ENCODE measurements around the gene ASTN2. TPM values are rescaled to one million over a fixed set of nuclear protein-coding genes. Genes with fewer than 3 reads are reported as not detected.
"Not testable (repeated sequence)": the region's sequence is repeated elsewhere in the genome, so short reads cannot be mapped to it uniquely, and the experiment has no call there.

The ASTN2 gene
- total and polyA plus RNA-seq, 3 donors from 2014 or later: 55.7 to 157 (median 117) TPM

DNA sequence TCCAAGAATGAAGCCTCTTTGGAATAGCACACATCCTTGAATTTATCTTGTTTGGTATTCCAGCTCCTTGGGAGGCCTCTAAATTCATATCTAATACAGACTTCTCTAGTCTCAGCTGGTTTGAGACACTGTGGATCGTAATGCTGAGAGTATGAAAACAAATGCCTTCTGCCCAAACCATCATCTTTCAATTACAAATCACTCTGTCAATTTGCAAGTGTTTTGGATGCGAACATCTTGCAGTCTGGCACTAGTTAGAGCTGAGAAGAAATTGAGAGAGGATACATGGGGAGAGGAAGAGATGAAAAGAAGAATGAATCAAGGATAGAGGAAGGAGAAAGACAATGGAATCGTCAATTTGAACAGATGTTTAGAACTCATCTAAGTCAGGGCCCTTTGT is 342.6 kb downstream of the ASTN2 start:
- WGBS, 2 donors: 68 to 97% methylated on average over 3 of the region's 3 CpGs

DNA sequence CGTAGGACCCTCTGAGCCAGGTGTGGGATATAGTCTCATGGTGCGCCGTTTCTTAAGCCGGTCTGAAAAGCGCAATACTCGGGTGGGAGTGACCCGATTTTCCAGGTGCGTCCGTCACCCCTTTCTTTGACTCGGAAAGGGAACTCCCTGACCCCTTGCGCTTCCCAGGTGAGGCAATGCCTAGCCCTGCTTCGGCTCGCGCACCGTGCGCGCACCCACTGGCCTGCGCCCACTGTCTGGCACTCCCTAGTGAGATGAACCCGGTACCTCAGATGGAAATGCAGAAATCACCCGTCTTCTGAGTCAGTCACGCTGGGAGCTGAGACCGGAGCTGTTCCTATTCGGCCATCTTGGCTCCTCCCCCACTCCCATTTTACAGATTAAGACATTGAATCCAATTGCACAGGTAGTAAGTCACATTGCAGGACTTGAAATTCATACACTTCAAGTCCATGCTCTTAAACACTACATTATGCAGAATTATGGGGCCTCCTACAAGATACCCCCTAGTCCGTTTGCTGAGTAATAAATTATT is 343.1 kb downstream of the ASTN2 start:
- H3K4me1 ChIP-seq; H3K9me3 ChIP-seq; DNase-seq; intact Hi-C loops (cut with DNase I; ENCODE audit: low total_unique reads); H3K36me3 ChIP-seq (ENCODE audit: low read depth, missing control alignments); H3K27me3 ChIP-seq; H3K27ac ChIP-seq; H3K4me3 ChIP-seq: not testable (repeated sequence)
- 78 to 83% methylated on average over 18 to 24 of the region's 24 CpGs for WGBS, 2 donors

More for the DNA sequence above, 342.6 kb downstream of the ASTN2 start:
- Histone ChIP-seq H3K9me3 (no peaks in the 10 kb centered on the region), H3K27ac (no peak overlapping the region), H3K4me1 (no peaks in the 10 kb centered on the region), H3K4me3 (no peak overlapping the region), H3K27me3 (no peaks in the 10 kb centered on the region), H3K36me3 (ENCODE audit: low read depth, missing control alignments) (no peaks in the 10 kb centered on the region)
- DNase-seq: no peak
- TF ChIP-seq CTCF (IDR thresholded peaks at IDR 0.05) (no peak), POLR2A (IDR thresholded peaks at IDR 0.05) (no peak)
- intact Hi-C loops (cut with DNase I; ENCODE audit: low total_unique reads): no loop called here

DNA sequence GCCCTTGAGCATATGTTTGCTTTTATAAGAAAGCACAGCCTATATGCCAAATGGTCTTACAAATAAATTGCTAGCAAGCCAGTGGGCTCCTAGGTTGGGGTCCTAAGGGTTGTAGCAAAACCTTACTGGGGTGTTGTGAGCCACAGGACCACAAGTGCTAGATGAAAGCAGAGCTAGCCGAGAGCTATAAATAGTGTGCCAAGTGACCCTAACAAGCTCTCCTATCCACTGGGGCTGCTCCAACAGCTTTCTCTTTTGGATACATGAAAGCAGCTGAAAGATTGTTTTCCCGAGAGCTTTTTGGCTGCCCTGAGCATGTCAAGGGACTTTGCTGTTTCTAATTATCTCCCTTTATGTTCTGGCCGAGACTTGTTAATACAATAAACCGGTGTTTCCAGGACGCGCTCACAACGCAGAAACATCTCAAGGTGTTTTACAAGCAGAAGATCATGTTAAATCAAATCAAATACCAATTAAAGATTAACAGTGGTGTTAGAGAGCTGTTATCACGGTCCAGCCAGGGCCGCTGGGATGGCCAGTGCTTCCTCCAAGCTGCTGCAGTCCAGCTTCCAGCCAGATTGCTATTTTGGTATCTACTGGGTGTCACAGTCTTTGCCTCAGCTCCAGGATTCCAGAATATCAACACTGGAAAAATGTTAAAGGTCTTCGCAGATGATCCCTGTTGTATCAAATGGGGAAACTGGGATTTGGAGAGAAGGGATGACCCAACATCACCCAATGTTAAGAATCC is 351.0 kb downstream of the ASTN2 start:
- no peaks in the 10 kb centered on the region for H3K36me3 ChIP-seq (ENCODE audit: low read depth, missing control alignments)
- 70 to 72% methylated on average over 10 of the region's 10 CpGs for WGBS, 2 donors
- TF ChIP-seq CTCF (IDR thresholded peaks at IDR 0.05) (no peak), POLR2A (IDR thresholded peaks at IDR 0.05) (no peak)
- intact Hi-C loops (cut with DNase I; ENCODE audit: low total_unique reads): no loop called here
- DNase-seq: no peak
- H3K9me3 ChIP-seq: no peaks in the 10 kb centered on the region
- H3K27ac ChIP-seq: no peak overlapping the region
- no peaks in the 10 kb centered on the region for H3K27me3 ChIP-seq
- H3K4me1 ChIP-seq: no peaks in the 10 kb centered on the region
- no peak overlapping the region for H3K4me3 ChIP-seq

DNA sequence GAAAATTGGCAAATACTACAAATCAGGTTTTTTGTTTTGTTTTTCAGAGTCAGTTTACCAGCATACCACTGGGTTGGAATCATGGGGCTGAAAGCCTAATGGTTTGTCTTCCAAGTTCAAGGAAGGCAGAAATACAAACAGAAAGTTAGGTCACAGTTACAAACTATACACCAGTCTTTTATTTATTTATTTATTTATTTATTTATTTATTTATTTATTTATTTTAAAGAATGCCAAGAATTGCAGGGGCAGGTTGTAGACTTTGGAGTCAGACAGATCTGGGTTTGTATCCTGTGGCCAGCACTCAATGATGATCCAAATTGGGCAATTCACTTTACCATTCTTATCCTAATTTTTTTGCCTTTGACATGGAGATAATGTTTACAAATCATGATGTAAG is 353.9 kb downstream of the ASTN2 start:
- intact Hi-C loops (cut with DNase I; ENCODE audit: low total_unique reads): no loop called here
- no peak for TF ChIP-seq CTCF (IDR thresholded peaks at IDR 0.05)
- no peak for TF ChIP-seq POLR2A (IDR thresholded peaks at IDR 0.05)
- no peaks in the 10 kb centered on the region for H3K9me3 ChIP-seq
- H3K36me3 ChIP-seq (ENCODE audit: low read depth, missing control alignments): no peaks in the 10 kb centered on the region
- no peak overlapping the region for H3K27ac ChIP-seq
- H3K27me3 ChIP-seq: no peaks in the 10 kb centered on the region
- no peak for DNase-seq
- no peak overlapping the region for H3K4me3 ChIP-seq
- no peaks in the 10 kb centered on the region for H3K4me1 ChIP-seq

GRCh38 chr9:117050007-117050406 is 364.9 kb downstream of the ASTN2 start:
- no peak for TF ChIP-seq POLR2A (IDR thresholded peaks at IDR 0.05)
- intact Hi-C loops (cut with DNase I; ENCODE audit: low total_unique reads): no loop called here
- 71 to 73% methylated on average over 3 of the region's 3 CpGs for WGBS, 2 donors
- H3K27ac ChIP-seq: no peak overlapping the region
- no peak overlapping the region for H3K4me3 ChIP-seq
- H3K4me1 ChIP-seq: no peaks in the 10 kb centered on the region
- H3K36me3 ChIP-seq (ENCODE audit: low read depth, missing control alignments): no peaks in the 10 kb centered on the region
- no peaks in the 10 kb centered on the region for H3K27me3 ChIP-seq
- DNase-seq: no peak
- no peaks in the 10 kb centered on the region for H3K9me3 ChIP-seq

Data from testis (tissue), 3 donors.